H1 (cell line): ENCODE data around the gene ARF4. TPM values are rescaled to one million over a fixed set of nuclear protein-coding genes. Genes with fewer than 3 reads are reported as not detected.

Experiments used
- CTCF ChIA-PET: fragments of 300-600 bp; sonication (Branson Sonifier 250); formaldehyde crosslinking; loops from one replicate; lab custom pipeline; 2021; ENCODE audit not compliant: partially characterized antibody; lab: Charles Lee
- POLR2A ChIA-PET: fragments of 300-600 bp; sonication (Branson Sonifier 250); formaldehyde crosslinking; loops from one replicate; lab custom pipeline; 2021; ENCODE audit warnings: inconsistent platforms; ENCODE audit not compliant: partially characterized antibody; lab: Charles Lee
- DNase-seq, 2 experiments: peaks; one replicate each; pipeline versions ENCODE4 v3.0.0 to v3.0.0-alpha.2; 2010 to 2022; ENCODE audit warnings: low spot score in 2 of 2, low read depth in 1 of 2, mixed read lengths in 1 of 2
- FAIRE-seq: peaks from 2 replicates; lab custom pipeline; 2011; peaks lifted over from hg19 to GRCh38; lab: Jason Lieb, UNC
- H2AFZ ChIP-seq: 2 replicates; pipeline ENCODE4 v1.8.1; 2012; ENCODE audit warnings: low read length, inconsistent platforms
- H2AK5ac ChIP-seq: 2 replicates; pipeline ENCODE4 v1.6.1; 2013; ENCODE audit warnings: low read depth, low read length
- H2BK120ac ChIP-seq: replicated peaks from 2 replicates; pipeline ENCODE3; 2013; ENCODE audit warnings: low read depth, low read length, inconsistent platforms
- H2BK12ac ChIP-seq: 2 replicates; pipeline ENCODE4 v1.6.1; 2013; ENCODE audit warnings: low read depth, low read length
- H2BK15ac ChIP-seq: 2 replicates; pipeline ENCODE4 v1.6.1; 2013; ENCODE audit warnings: low read length
- H2BK20ac ChIP-seq: 2 replicates; pipeline ENCODE4 v1.6.1; 2013; ENCODE audit warnings: low read length
- H2BK5ac ChIP-seq: 2 replicates; pipeline ENCODE4 v1.6.1; 2013; ENCODE audit warnings: low read depth, low read length
- H3K14ac ChIP-seq: 2 replicates; pipeline ENCODE4 v1.6.1; 2013; ENCODE audit warnings: inconsistent platforms; ENCODE audit not compliant: insufficient read length
- H3K18ac ChIP-seq: 2 replicates; pipeline ENCODE4 v1.6.1; 2013; ENCODE audit warnings: low read length; ENCODE audit errors: extremely low read depth
- H3K23ac ChIP-seq: 2 replicates; pipeline ENCODE4 v1.6.1; 2013; ENCODE audit warnings: inconsistent platforms; ENCODE audit not compliant: insufficient read length
- H3K23me2 ChIP-seq: 2 replicates; pipeline ENCODE4 v1.6.1; 2013; ENCODE audit warnings: low read depth, low read length
- H3K27ac ChIP-seq: 2 replicates; pipeline ENCODE4 v1.6.1; 2011; ENCODE audit warnings: low read depth, low read length, inconsistent platforms
- H3K27me3 ChIP-seq, 4 experiments: replicated peaks in 1 of 4; 1 replicate in 1 of 4; 2 replicates in 3 of 4; pipeline versions ENCODE4 v1.6.1 to v1.8.1; 2011 to 2013; ENCODE audit warnings: low read length in 3 of 4, mild to moderate bottlenecking in 3 of 4, inconsistent platforms in 2 of 4, mixed read lengths in 2 of 4, moderate library complexity in 1 of 4; ENCODE audit not compliant: control insufficient read depth in 3 of 4, insufficient read depth in 3 of 4; ENCODE audit errors: extremely low read depth in 1 of 4
- H3K36me3 ChIP-seq, 4 experiments: 2 replicates each; pipeline versions ENCODE4 v1.6.1 to v1.8.1; 2011 to 2013; ENCODE audit warnings: mild to moderate bottlenecking in 4 of 4, low read length in 3 of 4, moderate library complexity in 2 of 4, control low read depth in 1 of 4, inconsistent platforms in 1 of 4; ENCODE audit not compliant: insufficient read depth in 4 of 4, control insufficient read depth in 2 of 4
- H3K4ac ChIP-seq: replicated peaks from 2 replicates; pipeline ENCODE3; 2013; ENCODE audit warnings: low read length, low read depth, mixed read lengths, inconsistent platforms; ENCODE audit not compliant: insufficient read length
- H3K4me1 ChIP-seq, 4 experiments: replicated peaks in 1 of 4; 1 replicate in 1 of 4; 2 replicates in 3 of 4; pipeline versions ENCODE4 v1.6.1 to v1.8.1; 2011 to 2013; ENCODE audit warnings: low read length in 3 of 4, inconsistent platforms in 2 of 4, mixed read lengths in 1 of 4; ENCODE audit not compliant: insufficient read depth in 4 of 4, control insufficient read depth in 3 of 4
- H3K4me2 ChIP-seq, 2 experiments: 2 replicates each; pipeline versions ENCODE4 v1.6.1 to v1.8.1; 2011 to 2013; ENCODE audit warnings: low read depth in 2 of 2, low read length in 2 of 2, control low read depth in 1 of 2, inconsistent platforms in 1 of 2, mild to moderate bottlenecking in 1 of 2; ENCODE audit not compliant: insufficient read depth in 1 of 2
- H3K4me3 ChIP-seq, 4 experiments: fragments of 200-600, 300-600 bp in 1 of 4; sonication (generic), shearing (Covaris generic), sonication (Bioruptor Twin) in 1 of 4; 2 replicates each; pipeline versions ENCODE4 v1.5.1 to v1.8.1; 2011 to 2016; ENCODE audit warnings: low read length in 4 of 4, low read depth in 3 of 4, control low read depth in 2 of 4, inconsistent platforms in 2 of 4, mild to moderate bottlenecking in 2 of 4, mixed read lengths in 1 of 4, moderate library complexity in 1 of 4; ENCODE audit not compliant: insufficient read depth in 2 of 4; ENCODE audit errors: extremely low read depth in 1 of 4
- H3K56ac ChIP-seq: replicated peaks from 2 replicates; pipeline ENCODE3; 2013; ENCODE audit warnings: low read depth, mild to moderate bottlenecking, mixed read lengths, low read length, inconsistent platforms; ENCODE audit not compliant: insufficient read length
- H3K79me1 ChIP-seq: 2 replicates; pipeline ENCODE4 v1.6.1; 2013; ENCODE audit warnings: low read depth, low read length, control low read depth
- H3K79me2 ChIP-seq, 2 experiments: 2 replicates each; pipeline versions ENCODE4 v1.6.1 to v1.8.1; 2012 to 2013; ENCODE audit warnings: low read length in 2 of 2, mild to moderate bottlenecking in 2 of 2, inconsistent platforms in 1 of 2; ENCODE audit not compliant: insufficient read depth in 2 of 2, control insufficient read depth in 1 of 2
- H3K9ac ChIP-seq, 4 experiments: replicated peaks in 1 of 4; 1 replicate in 1 of 4; 2 replicates in 3 of 4; pipeline versions ENCODE4 v1.6.1 to v1.8.1; 2011 to 2013; ENCODE audit warnings: low read depth in 3 of 4, low read length in 3 of 4, control low read depth in 2 of 4, mild to moderate bottlenecking in 2 of 4, moderate library complexity in 2 of 4, inconsistent platforms in 1 of 4; ENCODE audit errors: extremely low read depth in 1 of 4
- H3K9me3 ChIP-seq, 2 experiments: 2 replicates each; pipeline versions ENCODE4 v1.6.1 to v1.8.1; 2012 to 2013; ENCODE audit warnings: mild to moderate bottlenecking in 2 of 2, moderate library complexity in 2 of 2, control low read depth in 1 of 2, inconsistent platforms in 1 of 2, low read depth in 1 of 2, low read length in 1 of 2, mixed read lengths in 1 of 2; ENCODE audit not compliant: insufficient read depth in 2 of 2
- H4K20me1 ChIP-seq, 2 experiments: replicated peaks in 1 of 2; 2 replicates each; pipeline versions ENCODE3 to v1.8.1; 2011 to 2013; ENCODE audit warnings: inconsistent platforms in 2 of 2, low read length in 2 of 2, mild to moderate bottlenecking in 1 of 2; ENCODE audit not compliant: insufficient read depth in 2 of 2, control insufficient read depth in 1 of 2
- H4K5ac ChIP-seq: 2 replicates; pipeline ENCODE4 v1.6.1; 2013; ENCODE audit warnings: low read length, low read depth, mixed read lengths, inconsistent platforms; ENCODE audit not compliant: insufficient read length
- H4K8ac ChIP-seq: 2 replicates; pipeline ENCODE4 v1.8.0; 2013; ENCODE audit warnings: mild to moderate bottlenecking, moderate library complexity, low read length, inconsistent platforms; ENCODE audit not compliant: insufficient read depth; ENCODE audit errors: extremely low read depth
- H4K91ac ChIP-seq: replicated peaks from 2 replicates; pipeline ENCODE3; 2013; ENCODE audit warnings: low read length, mixed read lengths, inconsistent platforms; ENCODE audit not compliant: insufficient read length
- HDAC6 ChIP-seq: IDR thresholded peaks from one replicate; pipeline ENCODE4 v1.7.1; 2012; ENCODE audit warnings: low read depth, mild to moderate bottlenecking, inconsistent platforms, low read length, moderate library complexity
- MAFK ChIP-seq: IDR thresholded peaks from 2 replicates; pipeline ENCODE4 v1.6.1; 2012; ENCODE audit warnings: low read depth, mild to moderate bottlenecking, improper control_type of control experiment, low read length
- MAX ChIP-seq: IDR thresholded peaks from 2 replicates; pipeline ENCODE4 v1.6.1; 2012; ENCODE audit warnings: inconsistent platforms
- SP4 ChIP-seq: IDR thresholded peaks from 2 replicates; pipeline ENCODE4 v1.6.1; 2012; ENCODE audit warnings: low read length, inconsistent platforms
- WGBS, 2 experiments: shearing (Covaris generic) in 1 of 2; methylation state at CpG; one replicate each; pipeline versions ENCODE4 v1.1.6 to v1.1.7; 2013 to 2015; ENCODE audit warnings: low lambda C conversion rate in 2 of 2, mixed read lengths in 2 of 2, inconsistent platforms in 1 of 2, low coverage in 1 of 2, missing lambda C conversion rate in 1 of 2; ENCODE audit not compliant: insufficient replicate concordance in 2 of 2, insufficient coverage in 1 of 2, insufficient read length in 1 of 2; ENCODE audit errors: extremely low coverage in 1 of 2, missing lambda C conversion rate in 1 of 2; 5-methylcytosine and 5-hydroxymethylcytosine counted together
- long read RNA-seq, 2 experiments: library from RNA in 1 of 2; library from capped mRNA in 1 of 2; stranded (forward); transcript quantifications; one replicate each; pipeline ENCODE4 v2.0.0, GENCODE V29; 2021; ENCODE audit warnings: inconsistent platforms in 1 of 2
- polyA minus RNA-seq, 3 experiments: library from RNA; depleted of rRNA, polyadenylated mRNA; stranded (reverse); fragments of >200 nt; gene quantifications; 1 replicate in 2 of 3; 2 replicates in 1 of 3; pipeline ENCODE4 v1.2.3, GENCODE V29; 2011
- polyA plus RNA-seq, 7 experiments: library from polyadenylated mRNA; depleted of rRNA in 3 of 7; stranded (reverse) in 5 of 7; unstranded in 2 of 7; fragments of >200 nt in 5 of 7; fragments of 200-250 nt in 2 of 7; gene quantifications; 1 replicate in 5 of 7; 2 replicates in 1 of 7; 4 replicates in 1 of 7; pipeline versions ENCODE4 v1.2.1 to v1.2.3, GENCODE V29; 2011 to 2013; ENCODE audit warnings: missing spikeins in 2 of 7, mixed read lengths in 2 of 7
- total RNA-seq: library from RNA; stranded (reverse); fragmentation: NEBNext Ultra II Directional; extraction: Animal tissue kit (Norgen Biotek cat#: 25700); gene quantifications from 2 replicates; pipeline ENCODE4 v1.2.1, GENCODE V29; 2021
- TF ChIP-seq, protein P1 (sequence below): IDR thresholded peaks from 2 replicates; pipeline ENCODE4 v1.6.1; 2012; ENCODE audit warnings: low read length, inconsistent platforms

Gene ARF4
- total RNA-seq (137 and 138 TPM in 2 replicates), polyA plus RNA-seq (2011; rRNA removed) (165 and 173 TPM in 2 replicates), polyA minus RNA-seq (2011; rRNA and poly(A)+ RNA removed) (212 and 226 TPM in 2 replicates)
- 141 TPM for polyA plus RNA-seq (2011; cell fraction: cytosol; rRNA removed)
- polyA plus RNA-seq (2011; cell fraction: nucleus; rRNA removed): 205 TPM
- polyA plus RNA-seq (2012, experiment 1 of 2): 107 to 127 TPM (median 114 TPM) in 4 replicates
- 60.7 TPM for polyA plus RNA-seq (2012, experiment 2 of 2)
- polyA plus RNA-seq (2013, experiment 1 of 2): 112 TPM
- 112 TPM for polyA plus RNA-seq (2013, experiment 2 of 2)
- 74.6 TPM for polyA minus RNA-seq (2011; cell fraction: cytosol; rRNA and poly(A)+ RNA removed)
- polyA minus RNA-seq (2011; cell fraction: nucleus; rRNA and poly(A)+ RNA removed): 181 TPM
- long read RNA-seq, experiment 1, transcript ARF4-201 (6 exons, 1,660 nt): major isoform, 139 of 231 reads
- long read RNA-seq, experiment 1, partial matches to known transcripts: 82 of 231 reads
- long read RNA-seq, experiment 1, other reads (novel, unspliced or antisense): 7 of 231 reads
- long read RNA-seq, experiment 2, transcript ARF4-201 (6 exons, 1,660 nt): major isoform, 473 of 492 reads
- long read RNA-seq, experiment 2, partial matches to known transcripts: 8 of 492 reads
- long read RNA-seq, experiment 2, other reads (novel, unspliced or antisense): 6 of 492 reads

DNA sequence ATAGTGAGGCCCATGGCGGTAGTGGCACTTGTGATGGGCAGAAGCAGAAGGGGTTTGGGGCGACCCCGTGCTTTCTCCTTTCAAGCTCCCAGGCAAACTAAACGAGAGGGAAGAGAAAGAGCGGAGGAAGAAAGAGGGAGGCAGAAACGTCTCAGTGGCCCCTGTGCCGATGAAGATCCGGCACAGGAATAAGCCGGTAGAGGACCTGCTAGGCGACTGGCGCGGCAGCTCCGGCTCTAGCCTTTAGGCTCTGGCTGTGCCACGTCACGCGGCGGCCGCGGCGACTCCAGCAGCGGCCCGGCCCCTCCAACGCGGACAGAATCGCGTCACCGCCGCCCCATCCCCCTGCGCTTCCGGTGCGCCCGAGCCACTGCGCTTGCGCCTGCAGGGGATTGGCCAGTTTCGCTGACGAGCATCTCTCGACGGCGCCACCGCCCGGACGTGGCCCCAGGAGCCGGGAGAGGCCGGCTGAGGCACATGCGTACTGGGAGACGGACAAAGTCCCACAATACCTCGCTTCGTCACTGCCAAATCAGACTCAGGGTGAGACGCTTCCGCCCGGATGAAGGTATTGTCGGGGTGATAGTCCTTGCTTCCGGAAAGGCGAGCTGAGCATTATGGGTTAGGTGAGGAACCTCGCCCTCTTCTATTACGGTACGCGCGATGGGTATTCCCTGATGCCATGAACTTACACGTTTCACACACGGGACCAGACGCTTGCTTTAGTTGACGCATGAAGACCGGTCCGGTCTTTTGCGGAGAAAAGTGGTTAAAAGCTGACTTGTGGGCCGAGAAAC is at the start of gene ARF4:
ARF4 (minus strand) TSS at position 218 of the 797 bp plus-strand sequence; CDS start at position 14, 204 bp downstream.
- H2BK20ac ChIP-seq: no peak within 1 kb of the TSS
- no peak within 1 kb of the TSS for H3K14ac ChIP-seq
- peak within 1 kb of the TSS; percentile 81 for H3K18ac ChIP-seq
- peak within 1 kb of the TSS; percentile 93; the same call in 1 of the 2 replicates for H2AK5ac ChIP-seq
- H3K79me1 ChIP-seq: peaks cover 2% of the 10 kb centered on the region; the same call in 1 of the 2 replicates
- H3K23ac ChIP-seq: no peak within 1 kb of the TSS
- H3K4me3 ChIP-seq: peak within 1 kb of the TSS; percentile 82 to 98 (median 88)
- H3K27me3 ChIP-seq: no peaks in the 10 kb centered on the region
- H2BK5ac ChIP-seq: peak within 1 kb of the TSS; percentile 98
- H3K36me3 ChIP-seq: no peaks in the 10 kb centered on the region; a peak in 1 of 8 replicates
- peaks cover 0 to 5% (median 1%) of the 10 kb centered on the region in 4 experiments; a peak in 3 of 7 replicates for H3K4me1 ChIP-seq
- H3K79me2 ChIP-seq: peaks cover 36 to 49% of the 10 kb centered on the region in 2 experiments
- ChIA-PET CTCF (interaction anchor here (1.0 kb wide), 1 partner anchor 25 kb away, joined by 3 read pairs; no protein-coding TSS in a partner anchor), POLR2A (interaction anchor here (0.5 to 5.0 kb wide), 22 partner anchors 10 to 398 kb away, joined by 3 to 43 read pairs (median 4); partner anchors contain the start of genes DNAH12, HESX1, PDE12 and SLMAP)
- peak within 1 kb of the TSS; percentile 90 for H3K56ac ChIP-seq
- H4K8ac ChIP-seq: peak within 1 kb of the TSS; percentile 97; the same call in 1 of the 2 replicates
- no peak within 1 kb of the TSS for H2BK120ac ChIP-seq
- peak within 1 kb of the TSS; percentile 89 for H4K91ac ChIP-seq
- H4K5ac ChIP-seq: peak within 1 kb of the TSS; percentile 82
- no peaks in the 10 kb centered on the region for H3K9me3 ChIP-seq
- H3K27ac ChIP-seq: peak within 1 kb of the TSS; percentile 99
- DNase-seq (peak; percentile 99), FAIRE-seq (peak; percentile 93)
- H3K4me2 ChIP-seq: peak within 1 kb of the TSS; percentile 65 to 82
- no peak within 1 kb of the TSS for H3K4ac ChIP-seq
- H3K23me2 ChIP-seq: peaks cover 7% of the 10 kb centered on the region; the same call in 1 of the 2 replicates
- peak within 1 kb of the TSS; percentile 90; the same call in 1 of the 2 replicates for H2BK12ac ChIP-seq
- WGBS, 2 experiments: 1% methylated on average over 63 of the region's 67 CpGs; no CpG with 5 or more reads in 1 of the 2 experiments
- H3K9ac ChIP-seq: peak within 1 kb of the TSS; percentile 88 to 99 (median 98)
- H2BK15ac ChIP-seq: no peak within 1 kb of the TSS; the same call in 1 of the 2 replicates
- H4K20me1 ChIP-seq: peaks cover 10 to 12% of the 10 kb centered on the region in 2 experiments
- peak within 1 kb of the TSS; percentile 89; the same call in 1 of the 2 replicates for H2AFZ ChIP-seq
- TF ChIP-seq MAFK: peak; percentile 50; the same call in 1 of the 2 replicates
- no peak for TF ChIP-seq HDAC6
- TF ChIP-seq, protein P1, sequence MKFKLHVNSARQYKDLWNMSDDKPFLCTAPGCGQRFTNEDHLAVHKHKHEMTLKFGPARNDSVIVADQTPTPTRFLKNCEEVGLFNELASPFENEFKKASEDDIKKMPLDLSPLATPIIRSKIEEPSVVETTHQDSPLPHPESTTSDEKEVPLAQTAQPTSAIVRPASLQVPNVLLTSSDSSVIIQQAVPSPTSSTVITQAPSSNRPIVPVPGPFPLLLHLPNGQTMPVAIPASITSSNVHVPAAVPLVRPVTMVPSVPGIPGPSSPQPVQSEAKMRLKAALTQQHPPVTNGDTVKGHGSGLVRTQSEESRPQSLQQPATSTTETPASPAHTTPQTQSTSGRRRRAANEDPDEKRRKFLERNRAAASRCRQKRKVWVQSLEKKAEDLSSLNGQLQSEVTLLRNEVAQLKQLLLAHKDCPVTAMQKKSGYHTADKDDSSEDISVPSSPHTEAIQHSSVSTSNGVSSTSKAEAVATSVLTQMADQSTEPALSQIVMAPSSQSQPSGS: peak; percentile 89
- peak; percentile 17; the same call in 1 of the 2 replicates for TF ChIP-seq SP4
- no peak; the same call in none of the 2 replicates for TF ChIP-seq MAX
